Body of pancreas (tissue), 4 donors: ENCODE results near the gene LETMD1.

ENCODE experiments used
- POLR2A ChIP-seq, 3 donors: fragments of 450-650 bp; IDR thresholded peaks; one replicate each; pipeline ENCODE4 v1.6.1; 2016; ENCODE audit warnings: antibody characterized with exemption in 3 of 3, mild to moderate bottlenecking in 2 of 3
- TF ChIP-seq, protein P1 (sequence below), 7 experiments: fragments of 450-650 bp in 4 of 7; fragments of 200-600 bp in 3 of 7; sonication (generic) in 3 of 7; IDR thresholded peaks; one replicate each; pipeline ENCODE4 v1.5.1; 2016 to 2019; ENCODE audit warnings: antibody characterized with exemption in 7 of 7

DNA sequence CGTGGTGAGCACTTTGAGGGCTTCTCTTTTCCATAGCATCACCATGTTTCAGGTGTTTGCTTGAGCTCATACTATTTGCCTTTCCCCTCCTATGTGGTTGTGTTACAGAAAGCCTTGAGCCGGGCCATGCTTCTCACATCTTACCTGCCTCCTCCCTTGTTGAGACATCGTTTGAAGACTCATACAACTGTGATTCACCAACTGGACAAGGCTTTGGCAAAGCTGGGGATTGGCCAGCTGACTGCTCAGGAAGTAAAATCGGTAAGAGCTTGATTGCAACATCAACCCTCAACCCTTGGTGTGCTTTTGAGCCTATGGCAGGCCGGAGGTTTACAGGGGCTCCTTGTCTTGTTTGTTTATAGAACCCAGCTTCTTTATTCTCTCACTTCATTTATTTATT, 8.1 kb downstream of the LETMD1 start:
- TF ChIP-seq, protein P1, sequence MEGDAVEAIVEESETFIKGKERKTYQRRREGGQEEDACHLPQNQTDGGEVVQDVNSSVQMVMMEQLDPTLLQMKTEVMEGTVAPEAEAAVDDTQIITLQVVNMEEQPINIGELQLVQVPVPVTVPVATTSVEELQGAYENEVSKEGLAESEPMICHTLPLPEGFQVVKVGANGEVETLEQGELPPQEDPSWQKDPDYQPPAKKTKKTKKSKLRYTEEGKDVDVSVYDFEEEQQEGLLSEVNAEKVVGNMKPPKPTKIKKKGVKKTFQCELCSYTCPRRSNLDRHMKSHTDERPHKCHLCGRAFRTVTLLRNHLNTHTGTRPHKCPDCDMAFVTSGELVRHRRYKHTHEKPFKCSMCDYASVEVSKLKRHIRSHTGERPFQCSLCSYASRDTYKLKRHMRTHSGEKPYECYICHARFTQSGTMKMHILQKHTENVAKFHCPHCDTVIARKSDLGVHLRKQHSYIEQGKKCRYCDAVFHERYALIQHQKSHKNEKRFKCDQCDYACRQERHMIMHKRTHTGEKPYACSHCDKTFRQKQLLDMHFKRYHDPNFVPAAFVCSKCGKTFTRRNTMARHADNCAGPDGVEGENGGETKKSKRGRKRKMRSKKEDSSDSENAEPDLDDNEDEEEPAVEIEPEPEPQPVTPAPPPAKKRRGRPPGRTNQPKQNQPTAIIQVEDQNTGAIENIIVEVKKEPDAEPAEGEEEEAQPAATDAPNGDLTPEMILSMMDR (IDR thresholded peaks at IDR 0.05): no peak
- TF ChIP-seq POLR2A (IDR thresholded peaks at IDR 0.05): no peak
